NCI-H510A (cell line): ENCODE measurements around the gene ATP1A1.

Source experiments
- DNase-seq: peaks from one replicate; lab custom pipeline; 2025; lab: John Stamatoyannopoulos, UW

ATP1A1 gene

DNA sequence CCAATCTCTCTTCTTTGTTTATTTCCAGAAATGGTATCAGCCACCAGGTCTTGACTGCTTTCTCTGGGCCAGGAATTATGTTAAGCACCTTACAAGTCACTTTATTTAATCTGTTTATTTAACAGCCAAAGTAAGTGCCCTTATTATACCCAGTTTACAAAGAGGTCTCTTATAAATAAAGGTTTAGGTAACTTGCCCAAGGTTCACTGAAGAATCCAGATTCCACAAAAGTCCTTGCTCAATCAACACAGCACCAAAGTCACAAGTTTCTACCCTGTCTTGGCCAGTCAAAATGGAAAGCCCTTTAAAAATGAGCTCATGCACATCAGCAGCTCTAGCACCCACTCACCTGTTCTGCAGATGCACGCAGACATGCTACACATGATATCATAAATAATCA is 28.0 kb upstream of the ATP1A1 start:
- no peak for DNase-seq

DNA sequence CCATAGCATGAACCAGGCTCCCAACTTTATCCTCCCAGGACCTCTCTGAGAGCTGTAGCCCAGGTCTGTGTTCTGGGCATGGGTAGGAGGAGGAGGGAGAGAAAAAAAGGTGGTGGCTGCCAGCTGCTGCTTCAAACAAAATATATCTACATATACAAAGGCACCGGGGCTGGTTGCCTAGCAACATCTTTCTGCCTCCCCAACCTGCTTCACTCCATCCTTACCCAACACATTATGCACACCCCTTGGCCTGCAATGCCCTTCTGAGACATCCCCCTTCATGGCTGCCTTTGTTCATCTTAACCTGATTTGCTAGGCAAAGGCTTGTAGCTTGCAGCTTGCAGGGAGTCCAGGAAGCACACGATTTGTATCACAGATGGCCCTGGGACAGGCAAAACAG is 27.2 kb upstream of the ATP1A1 start:
- DNase-seq = peak; percentile 35

DNA sequence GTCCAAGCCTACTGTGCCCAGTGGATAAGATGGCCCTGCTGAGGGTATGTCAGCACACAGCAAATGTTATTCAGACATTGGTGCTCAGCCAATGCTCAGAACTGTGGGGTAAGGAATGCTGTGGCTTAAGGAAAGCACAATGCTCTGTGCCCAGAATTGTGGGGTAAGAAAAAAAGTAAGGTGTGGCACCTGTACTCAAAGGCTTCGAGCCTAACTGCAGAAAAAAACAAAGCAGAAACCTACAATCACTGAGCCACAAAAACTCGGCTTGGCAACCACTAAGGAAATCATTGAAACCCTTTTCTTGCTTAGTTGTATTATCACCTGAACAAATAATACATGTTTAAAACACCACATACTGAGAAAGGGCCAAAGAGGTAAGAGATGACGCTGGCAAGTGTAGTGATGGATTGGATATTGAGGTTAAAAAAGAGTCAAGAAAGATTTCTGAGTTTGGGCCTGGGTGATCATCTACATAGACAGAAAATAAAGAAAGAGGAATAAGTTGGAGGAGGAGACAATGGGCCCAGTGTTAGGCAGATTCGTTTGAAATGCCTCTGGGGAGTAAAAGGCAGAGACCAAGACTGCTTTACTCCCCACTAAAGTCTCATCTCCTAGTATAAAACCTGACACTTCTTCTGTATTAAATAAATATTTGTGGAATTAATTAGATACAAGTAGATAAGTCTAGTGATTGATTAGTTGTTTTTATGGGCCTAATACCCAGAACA is 25.9 kb upstream of the ATP1A1 start:
- DNase-seq = no peak

DNA sequence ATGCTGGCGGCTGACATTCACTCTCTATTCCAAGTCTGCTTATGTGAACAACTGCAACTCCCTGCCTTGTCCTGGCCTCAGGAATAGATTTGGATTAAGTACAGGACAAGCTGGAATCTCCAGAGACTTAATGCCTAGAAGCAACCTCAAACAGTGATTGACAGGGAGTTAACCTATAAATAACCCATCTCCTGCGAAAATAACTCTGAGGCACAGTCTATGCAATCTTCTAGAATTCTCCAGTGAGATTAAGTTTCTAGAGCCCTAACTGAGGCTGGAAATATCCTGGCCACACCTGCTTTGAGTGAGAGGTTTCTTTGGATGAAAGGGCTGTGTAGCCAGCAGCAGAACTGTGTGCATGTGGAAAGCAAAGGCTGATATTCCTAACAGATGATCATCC is 25.3 kb upstream of the ATP1A1 start:
- DNase-seq = no peak

DNA sequence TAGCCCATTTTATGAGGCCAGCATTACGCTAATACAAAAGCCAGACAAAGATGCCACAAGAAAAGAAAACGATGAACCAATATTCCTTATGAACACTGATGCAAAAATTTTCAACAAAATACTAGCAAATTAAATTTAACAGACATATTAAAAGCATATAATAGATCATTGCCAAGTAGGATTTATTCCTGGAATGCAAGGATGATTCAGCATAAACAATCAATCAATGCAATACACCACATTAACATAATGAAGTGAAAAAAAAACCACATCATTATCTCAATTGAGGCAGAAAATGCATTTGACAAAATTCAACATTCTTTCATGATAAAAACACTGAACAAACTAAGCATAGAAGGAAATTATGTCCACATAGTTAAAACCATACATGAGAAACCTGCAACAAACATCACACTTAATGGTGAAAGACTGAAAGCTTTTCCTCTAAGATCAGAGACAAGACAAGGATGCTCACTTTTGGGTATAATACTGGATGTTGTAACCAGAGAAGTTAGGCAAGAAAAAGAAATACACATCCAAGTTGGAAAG is 22.9 kb upstream of the ATP1A1 start:
- no peak for DNase-seq

DNA sequence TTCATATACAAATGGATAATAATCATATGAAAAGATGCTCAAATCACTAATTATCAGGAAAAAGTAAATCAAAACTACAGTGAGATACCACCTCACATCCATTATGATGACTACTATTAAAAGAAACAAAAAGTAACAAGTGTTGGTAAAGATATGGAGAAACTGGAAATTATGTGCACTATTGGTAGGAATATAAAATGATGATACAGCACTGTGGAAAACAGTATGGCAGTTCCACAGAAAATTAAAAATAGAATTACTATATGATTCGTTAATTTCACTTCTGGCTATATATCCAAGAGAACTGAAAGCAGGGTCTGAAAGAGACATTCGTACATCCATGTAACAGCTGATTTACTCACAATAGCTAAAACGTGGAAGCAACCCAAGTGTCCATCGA is 21.1 kb upstream of the ATP1A1 start:
- DNase-seq = no peak

DNA sequence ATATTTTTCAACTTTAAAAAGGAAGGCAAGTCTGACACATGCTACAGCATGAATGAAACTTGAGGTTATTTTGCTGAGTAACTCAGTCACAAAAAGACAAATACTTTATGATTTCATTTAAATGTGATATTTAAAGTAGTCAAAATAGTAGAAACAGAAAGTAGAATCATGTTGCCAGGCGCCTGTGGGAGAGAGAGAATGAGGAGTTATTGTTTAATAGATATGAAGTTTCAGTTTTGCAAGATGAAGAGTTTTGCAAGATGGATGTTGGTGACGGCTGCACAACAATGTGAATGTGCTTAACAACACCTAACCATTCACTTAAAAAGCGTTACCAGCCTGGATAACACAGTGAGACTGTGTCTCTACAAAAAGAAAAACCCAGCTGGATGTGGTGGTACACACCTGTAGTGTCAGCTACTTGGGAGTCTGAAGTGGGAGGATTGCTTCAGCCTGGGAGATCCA is 20.7 kb upstream of the ATP1A1 start:
- DNase-seq = no peak

DNA sequence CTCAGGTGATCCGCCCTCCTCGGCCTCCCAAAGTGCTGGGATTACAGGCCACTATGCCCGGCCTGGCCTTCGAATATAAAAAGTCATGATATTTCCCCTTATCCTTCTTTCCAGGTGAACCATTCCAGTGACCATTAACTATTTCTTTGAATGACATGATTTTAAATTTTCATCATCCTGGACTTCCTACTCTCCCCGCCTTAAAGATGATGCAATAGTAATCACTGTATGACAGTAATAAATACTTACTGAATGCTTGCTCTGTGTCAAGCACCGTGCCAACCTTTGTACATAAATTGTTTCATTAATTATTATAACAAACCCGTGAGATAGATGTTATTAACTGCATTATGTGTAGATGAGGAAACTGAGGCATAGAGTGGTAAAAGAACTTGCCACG is 19.9 kb upstream of the ATP1A1 start:
- no peak for DNase-seq

DNA sequence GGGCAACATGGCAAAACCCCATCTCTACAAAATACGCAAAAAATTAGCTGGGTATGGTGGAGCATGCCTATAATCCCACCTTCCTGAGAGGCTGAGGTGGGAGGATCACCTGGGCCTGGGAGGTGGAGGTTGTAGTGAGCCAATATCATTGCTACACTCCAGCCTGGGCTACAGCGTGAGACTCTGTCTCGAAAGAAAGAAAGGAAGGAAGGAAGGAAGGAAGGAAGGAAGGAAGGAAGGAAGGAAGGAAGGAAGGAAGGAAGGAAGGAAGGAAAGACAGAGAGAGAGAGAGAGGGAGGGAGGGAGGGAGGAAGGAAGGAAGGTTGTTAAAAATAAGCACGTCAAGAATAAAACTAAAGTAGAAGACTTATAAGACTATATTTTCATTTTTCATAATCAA is 17.0 kb upstream of the ATP1A1 start:
- DNase-seq = no peak

DNA sequence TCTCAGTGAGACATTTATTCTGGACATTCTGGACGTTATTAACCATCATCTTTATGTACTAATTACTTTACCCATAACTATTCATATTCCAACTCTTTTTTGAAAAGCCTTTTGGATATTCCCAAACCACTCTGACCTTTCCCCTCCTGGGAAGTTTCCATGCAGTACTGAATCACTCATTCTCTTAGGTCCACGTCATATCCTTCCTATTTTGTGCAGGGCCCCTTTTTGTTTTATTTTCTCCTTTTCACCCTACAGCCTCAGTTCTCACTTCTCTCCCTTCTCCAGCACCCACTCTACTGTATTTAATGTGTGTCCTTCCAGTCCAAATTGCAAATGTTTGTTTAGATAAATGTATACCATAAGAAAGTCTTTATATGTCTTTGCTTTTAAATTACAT is 16.4 kb upstream of the ATP1A1 start:
- DNase-seq = no peak

DNA sequence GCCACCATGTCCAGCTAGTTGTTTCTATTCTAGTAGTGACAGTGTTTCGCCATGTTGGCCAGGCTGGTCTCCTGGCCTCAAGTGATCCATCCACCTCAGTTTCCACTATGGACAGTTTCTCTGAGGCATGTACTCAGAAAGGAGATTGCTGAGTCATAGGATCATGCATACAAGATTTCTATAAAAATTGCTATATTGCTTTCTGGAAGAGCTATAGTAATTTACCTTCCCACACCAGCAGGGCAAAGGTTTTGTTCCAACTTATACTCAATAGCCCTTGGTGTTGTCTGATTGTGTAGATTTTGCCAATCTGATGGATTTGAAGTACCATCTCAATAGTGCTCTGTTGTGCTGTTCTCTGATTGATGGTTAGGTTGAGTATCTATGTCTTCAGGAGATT is 15.6 kb upstream of the ATP1A1 start:
- no peak for DNase-seq

DNA sequence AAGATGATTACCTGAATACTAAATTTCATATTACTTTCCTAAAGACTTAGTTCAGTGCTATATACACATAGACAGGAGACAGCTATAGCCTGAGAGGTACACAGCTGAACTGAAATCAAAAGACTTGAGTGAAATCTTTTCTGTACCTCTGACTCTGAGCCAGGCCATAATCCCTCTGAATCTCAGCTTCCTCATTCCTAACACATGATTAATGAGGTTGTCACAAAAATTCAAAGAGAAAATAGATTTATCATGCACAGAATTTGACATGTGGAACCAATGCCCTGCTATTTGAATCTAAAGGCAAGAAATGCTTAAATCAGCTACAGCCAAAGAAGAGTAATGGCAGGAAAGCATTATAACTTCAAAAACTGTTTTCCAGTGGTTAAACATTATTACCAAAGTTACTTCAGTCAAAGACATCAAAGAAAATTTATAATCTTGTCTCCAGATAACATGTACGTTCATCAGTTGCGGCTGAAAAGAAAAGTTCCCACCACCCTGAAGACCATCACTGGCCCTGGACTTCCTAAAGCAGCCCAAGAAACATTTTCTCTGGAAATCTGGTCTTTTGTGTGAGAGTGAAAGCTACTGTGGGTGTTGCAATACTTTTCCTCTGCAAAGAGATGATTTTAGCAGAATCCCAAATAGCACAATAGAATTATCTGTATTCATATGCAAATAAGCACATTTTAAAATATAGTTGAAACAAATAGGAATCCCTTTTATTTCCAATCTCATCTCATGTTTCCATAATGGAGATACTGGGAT is 13.8 kb upstream of the ATP1A1 start:
- no peak for DNase-seq

DNA sequence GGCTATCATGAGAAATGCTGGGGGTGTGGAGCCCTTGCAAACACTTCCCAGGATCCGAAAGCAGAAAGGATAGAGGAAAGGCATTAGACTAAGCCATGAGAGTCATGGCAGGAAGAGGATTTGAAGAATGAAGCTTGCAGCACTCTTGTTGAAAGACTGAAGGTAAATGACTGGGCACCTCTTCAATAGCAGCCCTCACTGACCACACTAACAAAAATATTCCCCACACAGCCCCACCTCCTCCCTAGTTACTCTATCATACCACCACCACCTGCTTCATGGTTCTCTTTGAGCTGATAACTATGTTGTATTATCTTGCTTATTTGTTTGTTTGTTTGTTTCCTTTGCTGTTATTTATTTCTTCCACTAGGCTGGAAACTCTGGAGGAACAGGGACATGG is 13.2 kb upstream of the ATP1A1 start:
- no peak for DNase-seq

DNA sequence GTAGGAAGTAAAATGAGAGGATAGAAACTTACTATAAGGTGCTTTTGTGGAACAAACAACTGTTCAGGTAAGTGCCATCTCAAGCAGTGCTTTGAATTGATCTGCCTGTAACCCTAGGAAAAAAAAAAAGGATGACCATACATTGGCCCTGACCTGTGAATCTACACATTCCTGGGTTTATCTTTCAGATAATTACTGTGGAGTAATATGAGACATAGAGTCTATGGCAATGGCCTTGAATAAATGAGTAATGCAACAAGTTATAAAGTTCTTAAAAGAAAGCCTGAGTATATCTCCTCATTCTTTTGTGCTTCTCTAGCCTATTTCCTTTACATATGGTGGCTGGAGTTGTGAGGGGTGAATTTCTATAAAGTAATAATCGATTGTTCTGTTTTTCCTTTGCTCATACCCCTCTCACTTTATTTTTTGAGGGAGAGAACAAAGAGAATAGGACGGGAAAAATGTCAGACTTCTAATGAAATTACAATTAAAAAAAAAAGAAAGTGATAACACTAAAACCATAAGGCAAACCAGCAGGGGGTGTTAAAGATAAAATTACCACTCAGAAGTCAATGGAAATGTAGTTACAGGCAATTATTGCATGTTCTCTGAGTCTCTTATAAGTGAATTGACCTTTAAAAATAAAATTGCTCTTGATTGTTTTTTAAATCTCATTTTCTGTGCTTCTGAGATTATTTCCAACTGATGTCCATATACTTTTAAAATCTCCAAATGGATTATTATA is 12.4 kb upstream of the ATP1A1 start:
- no peak for DNase-seq

DNA sequence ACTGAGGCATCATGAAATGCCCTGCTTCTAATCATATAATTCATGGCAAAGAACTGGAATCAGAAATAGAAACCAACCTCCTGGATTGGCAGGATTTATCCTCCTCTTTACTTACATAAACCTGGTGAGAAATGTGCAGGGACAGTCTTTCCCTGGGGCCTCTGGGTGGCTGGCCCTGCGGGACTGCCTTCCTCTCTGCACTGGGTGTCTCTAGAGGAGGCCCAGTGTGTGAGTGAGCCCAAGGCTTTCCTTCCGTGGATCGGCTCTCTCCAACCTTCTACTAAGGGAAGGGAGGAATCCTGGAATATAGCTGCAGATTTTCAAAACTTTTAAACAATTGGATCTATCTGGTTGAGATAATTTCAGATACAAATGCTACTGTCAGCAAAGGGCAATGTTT is 11.4 kb upstream of the ATP1A1 start:
- DNase-seq = no peak

DNA sequence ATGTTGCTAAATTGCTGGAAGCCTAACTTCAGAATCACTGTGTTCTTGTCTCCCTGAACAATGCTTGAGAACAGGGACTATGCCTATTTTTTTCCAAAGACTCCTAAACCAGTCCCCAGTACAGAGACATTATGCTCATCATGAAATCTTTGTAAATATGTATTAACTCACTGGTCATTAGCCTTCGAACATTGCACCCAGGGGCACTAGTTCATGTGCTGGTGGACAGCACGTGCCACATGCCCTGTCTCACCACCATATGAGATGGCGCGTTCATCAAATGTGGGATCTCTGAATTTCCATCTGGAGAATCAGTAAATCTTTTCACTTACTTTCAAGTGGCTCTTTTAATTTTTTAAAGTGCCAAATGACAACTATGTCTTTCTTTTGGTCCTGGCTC is 11.0 kb upstream of the ATP1A1 start:
- DNase-seq = no peak

DNA sequence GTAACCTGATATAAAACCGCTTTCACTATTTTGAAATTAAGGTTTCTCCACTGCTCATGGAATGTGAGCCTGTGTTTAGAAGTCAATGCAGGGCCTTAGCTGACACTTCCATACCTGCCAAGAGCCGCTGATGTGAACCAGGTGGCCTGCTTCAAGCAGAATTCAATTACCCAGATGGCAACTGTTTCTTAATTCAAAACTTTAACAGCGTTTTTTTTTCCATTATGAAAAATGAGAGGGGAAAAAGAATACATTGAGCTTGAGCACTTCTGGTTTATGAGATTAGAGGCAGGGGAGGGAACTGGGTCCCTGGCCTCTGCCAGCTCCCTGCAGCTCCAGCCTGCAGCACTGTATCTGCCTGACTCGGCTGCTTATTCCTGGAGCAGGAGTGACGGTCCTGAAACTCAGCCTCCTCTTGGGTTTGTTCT is 7.7 kb upstream of the ATP1A1 start:
- DNase-seq = no peak

DNA sequence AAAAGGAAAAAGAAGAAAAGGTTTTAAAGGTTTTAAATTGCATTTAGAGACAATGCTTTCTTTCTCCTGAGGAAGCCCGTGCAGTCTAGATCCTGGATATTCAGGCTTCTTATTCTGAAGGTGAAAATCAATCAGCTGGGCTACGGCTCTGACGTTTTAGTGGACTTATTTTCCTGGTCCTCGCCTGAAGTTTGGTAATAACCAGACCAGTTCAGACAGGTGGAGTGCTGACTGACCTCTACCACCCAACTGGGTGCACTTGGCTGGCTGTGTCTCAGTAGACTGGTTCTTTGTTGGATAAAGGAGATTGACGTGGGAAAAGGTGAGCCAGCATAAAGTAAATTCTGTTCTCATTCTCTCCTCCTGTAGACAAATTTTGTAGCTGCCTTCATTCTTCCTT is 7.2 kb upstream of the ATP1A1 start:
- no peak for DNase-seq

DNA sequence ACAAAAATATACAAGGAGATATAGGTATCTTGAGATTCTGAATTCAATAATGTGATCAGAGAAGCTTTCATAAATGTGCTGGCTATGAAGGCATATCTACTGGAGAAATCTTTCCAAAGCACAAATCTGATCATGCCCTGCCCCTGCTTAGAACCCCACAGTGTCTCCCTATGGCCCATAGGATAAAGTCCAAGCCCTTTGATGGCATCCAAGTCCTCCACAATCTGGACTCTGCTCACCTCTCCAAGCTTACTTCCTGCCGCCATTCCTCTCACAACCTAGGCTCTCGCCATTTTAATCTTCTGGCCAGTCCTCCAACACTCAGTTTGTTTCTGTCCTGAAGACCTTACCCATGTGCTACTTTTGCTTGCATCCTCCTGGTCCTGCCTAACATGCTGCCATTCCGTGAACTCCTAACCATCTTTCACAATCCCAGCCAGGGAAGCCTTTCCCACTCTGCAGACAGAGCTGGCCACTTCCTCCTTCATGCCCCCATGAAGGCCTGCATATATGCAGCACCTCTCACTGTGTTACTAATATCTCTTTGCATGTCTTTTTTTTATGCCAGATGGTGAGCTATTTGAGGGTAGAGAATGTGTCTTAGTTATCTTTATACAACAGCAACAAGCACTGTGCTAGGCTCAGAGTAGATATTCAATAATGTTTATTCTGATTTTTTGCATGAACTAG is 5.6 kb upstream of the ATP1A1 start:
- no peak for DNase-seq

DNA sequence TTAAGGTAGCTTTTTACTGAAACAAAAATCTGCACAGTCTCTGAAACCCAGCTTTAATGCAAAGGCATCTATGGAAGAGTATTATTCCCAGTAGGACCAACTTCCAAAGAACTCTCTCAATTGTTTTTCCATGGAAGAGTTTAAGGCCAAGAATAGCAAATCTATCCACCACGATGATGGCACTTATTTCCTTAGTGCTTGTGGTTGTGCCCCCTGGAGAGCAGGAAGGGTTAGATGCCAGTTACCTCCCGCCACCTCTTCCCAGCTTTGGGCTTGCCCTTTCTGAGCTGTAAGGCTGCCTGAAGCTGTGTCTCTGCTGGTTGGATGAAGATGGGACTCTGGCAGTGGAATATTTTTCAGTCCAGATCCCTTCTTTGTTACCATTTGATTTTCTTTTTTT is 4.8 kb upstream of the ATP1A1 start:
- DNase-seq = no peak

DNA sequence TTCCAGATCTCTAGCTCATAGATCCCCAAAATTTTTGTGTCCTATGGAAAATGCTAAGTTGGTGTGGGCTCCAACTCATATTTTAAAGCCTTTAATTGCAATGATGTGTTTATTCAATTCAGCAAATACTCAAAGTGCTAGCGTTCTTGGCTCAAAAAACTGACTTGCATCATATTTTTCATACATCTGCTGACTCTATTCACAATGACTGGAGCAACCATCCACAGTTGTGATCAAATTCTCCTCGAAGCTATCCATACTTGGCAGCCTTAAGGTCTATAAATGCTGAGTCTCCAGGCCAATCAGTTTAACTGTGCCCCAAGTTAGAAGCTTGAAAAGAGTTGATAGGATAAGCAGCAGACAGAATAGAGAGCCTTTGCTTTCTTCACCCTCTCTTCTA is 2.9 kb upstream of the ATP1A1 start:
- DNase-seq = no peak

DNA sequence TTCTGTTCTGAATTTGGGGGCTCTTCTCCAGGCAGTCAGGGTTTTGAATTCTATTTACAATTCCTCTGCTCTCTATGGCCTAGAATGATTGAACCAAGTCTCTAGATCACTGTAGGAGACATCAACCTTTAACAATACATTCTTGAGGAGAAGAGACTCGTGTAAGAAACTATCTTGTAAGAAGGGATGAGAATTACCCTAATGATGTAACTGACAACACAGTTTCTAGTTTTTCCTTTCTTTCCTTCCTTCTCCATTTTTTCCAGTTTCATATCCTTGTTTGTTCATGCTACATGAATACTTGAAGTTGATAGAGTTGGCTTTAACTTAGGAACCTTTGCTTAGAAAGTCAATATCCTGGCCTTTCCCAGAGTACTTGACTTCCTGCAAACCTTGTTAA is 1.3 kb upstream of the ATP1A1 start:
- DNase-seq = no peak
